Smooth muscle cell (in vitro differentiated cells): ENCODE measurements around the gene RFFL. TPM values are rescaled to one million over a fixed set of nuclear protein-coding genes. Genes with fewer than 3 reads are reported as not detected.

Experiments used
- DNase-seq: peaks from one replicate; lab custom pipeline; 2025; ENCODE audit not compliant: unreplicated experiment; lab: John Stamatoyannopoulos, UW
- H2AFZ ChIP-seq: fragments of 200-600 bp; sonication (generic); 2 replicates; pipeline ENCODE4 v1.6.0; 2016; ENCODE audit warnings: antibody characterized with exemption, low read depth, mild to moderate bottlenecking
- H3F3A ChIP-seq: fragments of 200-600 bp; sonication (generic); 2 replicates; pipeline ENCODE4 v1.6.0; 2017; ENCODE audit warnings: antibody characterized with exemption, low read depth
- H3K27ac ChIP-seq: fragments of 200-600 bp; sonication (generic); 2 replicates; pipeline ENCODE4 v1.5.1; 2016; ENCODE audit warnings: low read depth, mild to moderate bottlenecking
- H3K27me3 ChIP-seq: fragments of 200-600 bp; sonication (generic); 2 replicates; pipeline ENCODE4 v1.6.1; 2016; ENCODE audit warnings: low read depth, mild to moderate bottlenecking
- H3K36me3 ChIP-seq: fragments of 200-600 bp; sonication (generic); 2 replicates; pipeline ENCODE4 v1.5.1; 2016; ENCODE audit warnings: low read depth
- H3K4me1 ChIP-seq: fragments of 200-600 bp; sonication (generic); 2 replicates; pipeline ENCODE4 v1.5.1; 2016; ENCODE audit warnings: low read depth
- H3K4me2 ChIP-seq: fragments of 200-600 bp; sonication (generic); 2 replicates; pipeline ENCODE4 v1.6.0; 2016; ENCODE audit warnings: mild to moderate bottlenecking
- H3K4me3 ChIP-seq: fragments of 200-600 bp; sonication (generic); 2 replicates; pipeline ENCODE4 v1.5.1; 2016; ENCODE audit warnings: mild to moderate bottlenecking
- H3K79me2 ChIP-seq: fragments of 200-600 bp; sonication (generic); 2 replicates; pipeline ENCODE4 v1.6.0; 2016; ENCODE audit warnings: low read depth, mild to moderate bottlenecking
- H3K9ac ChIP-seq: fragments of 200-600 bp; sonication (generic); 2 replicates; pipeline ENCODE4 v1.6.0; 2016; ENCODE audit warnings: low read depth
- H3K9me3 ChIP-seq: fragments of 200-600 bp; sonication (generic); replicated peaks from 2 replicates; pipeline ENCODE4 v1.5.1; 2016; ENCODE audit warnings: low read depth
- H4K20me1 ChIP-seq: fragments of 200-600 bp; sonication (generic); 2 replicates; pipeline ENCODE4 v1.6.0; 2016; ENCODE audit warnings: low read depth
- WGBS: methylation state at CpG from one replicate; pipeline ENCODE4 v1.1.7; 2016; ENCODE audit warnings: low lambda C conversion rate; 5-methylcytosine and 5-hydroxymethylcytosine counted together
- polyA plus RNA-seq: library from polyadenylated mRNA; unstranded; fragments of >200 nt; fragmentation: Nextera tagmentation; extraction: Ambion mirVana; gene quantifications from 2 replicates; pipeline ENCODE4 v1.2.1, GENCODE V29; 2016
- total RNA-seq: library from RNA; depleted of rRNA; stranded (reverse); fragments of >200 nt; gene quantifications from 2 replicates; pipeline ENCODE4 v1.2.3, GENCODE V29; 2014
- TF ChIP-seq, protein P1 (sequence below): fragments of 200-600 bp; sonication (generic); IDR thresholded peaks from 2 replicates; pipeline ENCODE4 v1.5.1; 2017; ENCODE audit warnings: borderline replicate concordance, mild to moderate bottlenecking, antibody characterized with exemption; ENCODE audit not compliant: insufficient read depth, poor library complexity, severe bottlenecking

Gene RFFL
- total and polyA plus RNA-seq, 2 experiments from 2014 or later = 7.0 to 7.1 TPM

DNA sequence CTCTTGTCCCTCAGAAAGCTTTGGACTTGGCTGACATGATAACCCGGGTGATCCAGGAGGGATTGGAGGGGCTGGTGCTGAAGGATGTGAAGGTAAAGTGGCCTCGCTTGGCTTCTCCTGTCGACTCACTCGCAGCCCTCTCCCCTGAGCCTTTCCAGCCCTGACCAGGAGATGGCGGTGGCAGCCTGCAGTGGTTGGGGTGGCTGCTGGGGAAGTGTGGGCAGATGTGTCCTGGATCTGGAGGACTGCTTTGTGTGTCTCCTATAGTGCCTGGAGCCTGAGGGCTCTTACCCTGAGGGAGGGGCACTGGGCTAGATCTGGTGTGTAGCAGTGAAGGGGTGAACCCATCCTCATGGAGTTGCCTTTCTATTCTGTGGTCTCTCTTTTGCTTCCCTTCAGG is 65.3 kb downstream of the RFFL start:
- WGBS = 64% methylated on average over 5 of the region's 5 CpGs
- H3F3A ChIP-seq = no peaks in the 10 kb centered on the region
- TF ChIP-seq, protein P1, sequence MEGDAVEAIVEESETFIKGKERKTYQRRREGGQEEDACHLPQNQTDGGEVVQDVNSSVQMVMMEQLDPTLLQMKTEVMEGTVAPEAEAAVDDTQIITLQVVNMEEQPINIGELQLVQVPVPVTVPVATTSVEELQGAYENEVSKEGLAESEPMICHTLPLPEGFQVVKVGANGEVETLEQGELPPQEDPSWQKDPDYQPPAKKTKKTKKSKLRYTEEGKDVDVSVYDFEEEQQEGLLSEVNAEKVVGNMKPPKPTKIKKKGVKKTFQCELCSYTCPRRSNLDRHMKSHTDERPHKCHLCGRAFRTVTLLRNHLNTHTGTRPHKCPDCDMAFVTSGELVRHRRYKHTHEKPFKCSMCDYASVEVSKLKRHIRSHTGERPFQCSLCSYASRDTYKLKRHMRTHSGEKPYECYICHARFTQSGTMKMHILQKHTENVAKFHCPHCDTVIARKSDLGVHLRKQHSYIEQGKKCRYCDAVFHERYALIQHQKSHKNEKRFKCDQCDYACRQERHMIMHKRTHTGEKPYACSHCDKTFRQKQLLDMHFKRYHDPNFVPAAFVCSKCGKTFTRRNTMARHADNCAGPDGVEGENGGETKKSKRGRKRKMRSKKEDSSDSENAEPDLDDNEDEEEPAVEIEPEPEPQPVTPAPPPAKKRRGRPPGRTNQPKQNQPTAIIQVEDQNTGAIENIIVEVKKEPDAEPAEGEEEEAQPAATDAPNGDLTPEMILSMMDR = peak; percentile 58
- no peaks in the 10 kb centered on the region for H4K20me1 ChIP-seq
- no peak overlapping the region for H2AFZ ChIP-seq
- H3K4me2 ChIP-seq = no peak overlapping the region
- H3K79me2 ChIP-seq = no peaks in the 10 kb centered on the region
- no peaks in the 10 kb centered on the region for H3K27me3 ChIP-seq
- DNase-seq = no peak
- H3K4me1 ChIP-seq = no peaks in the 10 kb centered on the region
- H3K9me3 ChIP-seq = no peaks in the 10 kb centered on the region
- no peaks in the 10 kb centered on the region for H3K36me3 ChIP-seq
- H3K4me3 ChIP-seq = no peak overlapping the region
- H3K9ac ChIP-seq = no peak overlapping the region
- H3K27ac ChIP-seq = no peak overlapping the region

DNA sequence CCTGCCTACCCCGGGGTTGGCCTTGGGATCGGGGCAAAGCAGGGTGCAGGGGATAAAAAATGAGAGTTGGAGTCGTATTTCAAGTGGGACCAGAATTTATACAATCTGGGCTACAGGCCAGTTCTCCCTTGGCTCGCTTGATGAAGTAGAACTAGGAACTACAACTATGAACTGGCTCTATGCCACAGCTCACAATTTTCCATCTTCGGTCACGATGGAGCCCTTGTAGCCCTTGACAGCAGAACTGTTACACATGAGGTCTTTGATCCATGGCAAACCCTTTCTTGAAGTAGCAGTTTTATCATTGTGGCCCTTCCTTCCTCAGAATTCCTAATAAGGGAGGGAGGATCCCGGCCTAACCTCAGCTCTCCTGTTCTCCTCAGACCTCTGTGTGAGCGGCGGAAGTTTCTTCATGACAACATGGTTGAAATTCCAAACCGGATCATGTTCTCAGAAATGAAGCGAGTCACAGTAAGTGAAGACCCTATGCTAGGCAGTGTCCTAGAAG is 66.1 kb downstream of the RFFL start:
- H3K27me3 ChIP-seq = no peaks in the 10 kb centered on the region
- no peak for DNase-seq
- no peak overlapping the region for H3K27ac ChIP-seq
- H3K36me3 ChIP-seq = no peaks in the 10 kb centered on the region
- 91% methylated on average over 11 of the region's 11 CpGs for WGBS
- H3K4me2 ChIP-seq = no peak overlapping the region
- no peaks in the 10 kb centered on the region for H4K20me1 ChIP-seq
- no peaks in the 10 kb centered on the region for H3K79me2 ChIP-seq
- no peak overlapping the region for H2AFZ ChIP-seq
- no peaks in the 10 kb centered on the region for H3K4me1 ChIP-seq
- no peaks in the 10 kb centered on the region for H3K9me3 ChIP-seq
- no peak overlapping the region for H3K4me3 ChIP-seq
- no peaks in the 10 kb centered on the region for H3F3A ChIP-seq
- TF ChIP-seq, protein P1 = no peak
- no peak overlapping the region for H3K9ac ChIP-seq

GRCh38 chr17:34996422-34997285 is 66.9 kb downstream of the RFFL start:
- Histone ChIP-seq H4K20me1 (no peaks in the 10 kb centered on the region), H3K27me3 (no peaks in the 10 kb centered on the region), H3K79me2 (no peaks in the 10 kb centered on the region), H3K27ac (no peak overlapping the region), H3K36me3 (no peaks in the 10 kb centered on the region), H2AFZ (no peak overlapping the region), H3K4me1 (no peaks in the 10 kb centered on the region), H3K9me3 (no peaks in the 10 kb centered on the region), H3F3A (no peaks in the 10 kb centered on the region), H3K9ac (no peak overlapping the region), H3K4me2 (no peak overlapping the region), H3K4me3 (no peak overlapping the region)
- TF ChIP-seq, protein P1 = no peak
- WGBS = 96% methylated on average over 3 of the region's 3 CpGs
- no peak for DNase-seq

DNA sequence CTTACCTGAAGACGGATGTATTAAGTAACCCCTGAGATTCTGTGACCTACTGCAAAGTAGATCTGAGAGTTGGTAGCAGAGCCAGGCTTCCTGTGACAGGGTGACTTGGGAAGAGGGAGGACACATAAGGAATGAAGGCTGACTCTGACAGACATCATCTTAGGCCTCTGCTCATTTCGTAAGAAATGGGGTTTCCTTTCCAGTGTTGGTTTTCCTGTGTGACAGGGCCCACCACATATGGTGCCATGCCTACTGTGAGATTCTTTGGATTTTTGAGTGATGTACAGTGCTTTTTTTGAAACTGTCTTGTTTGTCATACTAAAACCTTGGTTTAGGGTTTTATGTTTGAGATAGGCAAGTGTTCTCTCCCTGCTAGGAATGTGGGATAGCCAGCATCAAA is 70.5 kb downstream of the RFFL start:
- Histone ChIP-seq H3K4me1 (no peaks in the 10 kb centered on the region), H3F3A (no peaks in the 10 kb centered on the region), H3K4me3 (no peak overlapping the region), H4K20me1 (no peaks in the 10 kb centered on the region), H3K9me3 (no peaks in the 10 kb centered on the region), H3K27ac (no peak overlapping the region), H3K4me2 (no peak overlapping the region), H3K9ac (no peak overlapping the region), H2AFZ (no peak overlapping the region), H3K79me2 (no peaks in the 10 kb centered on the region), H3K36me3 (no peaks in the 10 kb centered on the region), H3K27me3 (no peaks in the 10 kb centered on the region)
- TF ChIP-seq, protein P1 = no peak
- DNase-seq = no peak
- 100% methylated on average over 2 of the region's 2 CpGs for WGBS
